HK-2 (cell line): ENCODE measurements around the gene PLLP.

Source experiments
- DNase-seq: peaks from one replicate; pipeline ENCODE4 v3.0.0-alpha.2; 2018; ENCODE audit not compliant: unreplicated experiment

Gene PLLP

GRCh38 chr16:57256601-57257395, 27.7 kb downstream of the PLLP start:
- DNase-seq = no peak

GRCh38 chr16:57255686-57256415, 28.6 kb downstream of the PLLP start:
- no peak for DNase-seq

- no peak for DNase-seq
These were observed 31.0 kb downstream of the PLLP start for GRCh38 chr16:57253466-57253865.

- peak; percentile 35 for DNase-seq
These were observed 32.2 kb downstream of the PLLP start for GRCh38 chr16:57252148-57252721.

GRCh38 chr16:57251352-57251751, 33.1 kb downstream of the PLLP start:
- DNase-seq = no peak

- no peak for DNase-seq
These were observed 38.9 kb downstream of the PLLP start for GRCh38 chr16:57245472-57246113.

GRCh38 chr16:57244767-57245471, 39.6 kb downstream of the PLLP start, which contains the start of gene ARL2BP:
Gene ARL2BP (plus strand): TSS chr16:57245259. CDS start chr16:57245368, 109 bp downstream.
- DNase-seq = peak; percentile 99

GRCh38 chr16:57244463-57244766, 40.1 kb downstream of the PLLP start:
- no peak for DNase-seq

GRCh38 chr16:57242650-57243049, 41.8 kb downstream of the PLLP start:
- DNase-seq = no peak

- no peak for DNase-seq
These were observed 43.6 kb downstream of the PLLP start for GRCh38 chr16:57240851-57241250.

- no peak for DNase-seq
These were observed 45.4 kb downstream of the PLLP start for GRCh38 chr16:57239107-57239506.

GRCh38 chr16:57238682-57239081, 45.8 kb downstream of the PLLP start:
- DNase-seq = no peak

GRCh38 chr16:57236022-57236350, 48.5 kb downstream of the PLLP start:
- no peak for DNase-seq

- peak; percentile 19 for DNase-seq
These were observed 49.1 kb downstream of the PLLP start for GRCh38 chr16:57235128-57236021.

GRCh38 chr16:57234707-57235092, 49.8 kb downstream of the PLLP start:
- DNase-seq = no peak

- no peak for DNase-seq
These were observed 50.3 kb downstream of the PLLP start for GRCh38 chr16:57233944-57234706.

GRCh38 chr16:57231821-57232350, 52.6 kb downstream of the PLLP start:
- DNase-seq = no peak

GRCh38 chr16:57229079-57229478, 55.4 kb downstream of the PLLP start:
- DNase-seq = no peak

- no peak for DNase-seq
These were observed 57.5 kb downstream of the PLLP start for GRCh38 chr16:57226701-57227621.
